Upper lobe of left lung (tissue), 6 donors: ENCODE results near the gene PLEKHG4. TPM values are rescaled to one million over a fixed set of nuclear protein-coding genes. Genes with fewer than 3 reads are reported as not detected.

ENCODE experiments used
- ATAC-seq, 2 donors: fragments of 200-7000 bp; cut with Tn5 transposase; one replicate each; pipeline ENCODE4 v1.9.1; 2022; ENCODE audit warnings: mild to moderate bottlenecking in 2 of 2, moderate library complexity in 2 of 2; ENCODE audit not compliant: low FRiP score in 2 of 2
- DNase-seq, 2 donors: peaks; one replicate each; pipeline ENCODE4 v3.0.0-alpha.2; 2019 to 2020
- H3K27ac ChIP-seq, 4 donors: fragments of 200-600 bp; sonication (generic); one replicate each; pipeline ENCODE4 v1.5.1; 2016 to 2019
- H3K27me3 ChIP-seq, 4 donors: fragments of 200-600 bp; sonication (generic); one replicate each; pipeline ENCODE4 v1.5.1; 2017 to 2019
- H3K36me3 ChIP-seq, 4 donors: fragments of 200-600 bp; sonication (generic); one replicate each; pipeline ENCODE4 v1.5.1; 2016 to 2019
- H3K4me1 ChIP-seq, 4 donors: fragments of 200-600 bp; sonication (generic); one replicate each; pipeline ENCODE4 v1.5.1; 2018 to 2019
- H3K4me3 ChIP-seq, 4 donors: fragments of 200-600 bp; sonication (generic); one replicate each; pipeline ENCODE4 v1.5.1; 2017 to 2019; ENCODE audit warnings: mild to moderate bottlenecking in 2 of 4, moderate library complexity in 1 of 4
- H3K9me3 ChIP-seq, 4 donors: fragments of 200-600 bp; sonication (generic); one replicate each; pipeline ENCODE4 v1.5.1; 2018 to 2019
- EP300 ChIP-seq, 4 donors: sonication (generic); formaldehyde crosslinking; IDR thresholded peaks; one replicate each; pipeline ENCODE4 v1.5.1; 2017; ENCODE audit warnings: antibody characterized with exemption in 4 of 4, control low read depth in 2 of 4
- POLR2A ChIP-seq, 4 donors: fragments of 450-650 bp; IDR thresholded peaks; one replicate each; pipeline ENCODE4 v1.5.1; 2016 to 2017; ENCODE audit warnings: antibody characterized with exemption in 4 of 4, mild to moderate bottlenecking in 2 of 4
- POLR2AphosphoS5 ChIP-seq, 2 donors: sonication (generic); formaldehyde crosslinking; IDR thresholded peaks; one replicate each; pipeline ENCODE4 v1.5.1; 2017; ENCODE audit warnings: antibody characterized with exemption in 2 of 2
- WGBS, 2 donors: methylation state at CpG; one replicate each; pipeline ENCODE4 v1.1.5; 2017 to 2018; 5-methylcytosine and 5-hydroxymethylcytosine counted together
- total RNA-seq, 6 donors: library from RNA; depleted of rRNA in 4 of 6; stranded (reverse); fragments of >200 nt in 4 of 6; gene quantifications; one replicate each; pipeline versions ENCODE4 v1.1.0 to v1.2.1, GENCODE V29; 2016 to 2021
- TF ChIP-seq, protein P1 (sequence below), 6 experiments: fragments of 450-650 bp in 4 of 6; fragments of 200-600 bp in 2 of 6; sonication (generic) in 2 of 6; IDR thresholded peaks; one replicate each; pipeline ENCODE4 v1.5.1; 2016 to 2019; ENCODE audit warnings: antibody characterized with exemption in 6 of 6
- donor health status: DM: no; HTN: no; CAD: no; lungs with moderate emphysema.
- donor health status: DM: no; HTN: yes; CAD: no; lungs with severe emphysema.

PLEKHG4 gene
- total RNA-seq, 6 donors from 2014 or later, result 13.4 to 39.8 (median 16.5) TPM

DNA sequence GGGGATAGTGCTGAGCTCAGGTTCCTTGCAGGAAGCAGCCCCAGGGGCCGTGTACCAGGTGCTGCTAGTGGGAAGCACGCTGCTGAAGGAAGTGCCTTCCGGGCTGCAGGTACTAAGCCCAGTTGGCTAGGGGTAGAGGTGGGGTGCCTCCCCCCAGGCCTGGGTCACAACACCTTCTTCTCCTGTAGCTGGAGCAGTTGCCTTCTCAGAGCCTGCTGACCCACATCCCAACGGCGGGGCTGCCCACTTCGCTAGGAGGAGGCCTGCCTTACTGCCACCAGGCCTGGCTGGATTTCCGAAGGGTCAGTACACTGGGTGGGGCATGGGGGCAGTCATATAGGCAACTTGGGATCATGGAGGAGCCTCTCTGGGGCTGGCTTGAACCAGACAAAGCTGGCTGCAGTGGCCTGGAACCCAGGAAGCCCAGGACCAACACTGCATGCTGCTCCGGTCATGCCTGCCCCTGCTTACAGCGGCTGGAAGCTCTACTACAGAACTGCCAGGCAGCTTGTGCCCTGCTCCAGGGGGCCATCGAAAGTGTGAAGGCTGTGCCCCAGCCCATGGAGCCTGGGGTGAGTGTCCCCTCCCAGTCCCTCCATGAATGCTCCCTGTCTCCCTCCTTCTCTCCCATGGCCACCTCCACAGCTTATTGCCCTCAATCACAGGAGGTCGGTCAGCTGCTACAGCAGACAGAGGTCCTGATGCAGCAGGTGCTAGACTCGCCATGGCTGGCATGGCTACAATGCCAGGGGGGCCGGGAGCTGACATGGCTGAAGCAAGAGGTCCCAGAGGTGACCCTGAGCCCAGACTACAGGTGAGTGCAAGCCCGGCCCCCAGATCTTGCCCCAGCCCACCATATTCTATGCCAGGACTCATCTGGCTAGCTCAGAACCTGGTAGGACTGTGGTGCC lies 2.5 kb downstream of the PLEKHG4 start:
- H3K9me3 ChIP-seq, result no peaks in the 10 kb centered on the region
- H3K4me1 ChIP-seq, result peaks cover 20 to 25% (median 23%) of the 10 kb centered on the region in 4 donors
- no peak for TF ChIP-seq POLR2AphosphoS5 (IDR thresholded peaks at IDR 0.05)
- TF ChIP-seq POLR2A (IDR thresholded peaks at IDR 0.05), result no peak
- TF ChIP-seq EP300 (IDR thresholded peaks at IDR 0.05), result no peak
- TF ChIP-seq, protein P1, sequence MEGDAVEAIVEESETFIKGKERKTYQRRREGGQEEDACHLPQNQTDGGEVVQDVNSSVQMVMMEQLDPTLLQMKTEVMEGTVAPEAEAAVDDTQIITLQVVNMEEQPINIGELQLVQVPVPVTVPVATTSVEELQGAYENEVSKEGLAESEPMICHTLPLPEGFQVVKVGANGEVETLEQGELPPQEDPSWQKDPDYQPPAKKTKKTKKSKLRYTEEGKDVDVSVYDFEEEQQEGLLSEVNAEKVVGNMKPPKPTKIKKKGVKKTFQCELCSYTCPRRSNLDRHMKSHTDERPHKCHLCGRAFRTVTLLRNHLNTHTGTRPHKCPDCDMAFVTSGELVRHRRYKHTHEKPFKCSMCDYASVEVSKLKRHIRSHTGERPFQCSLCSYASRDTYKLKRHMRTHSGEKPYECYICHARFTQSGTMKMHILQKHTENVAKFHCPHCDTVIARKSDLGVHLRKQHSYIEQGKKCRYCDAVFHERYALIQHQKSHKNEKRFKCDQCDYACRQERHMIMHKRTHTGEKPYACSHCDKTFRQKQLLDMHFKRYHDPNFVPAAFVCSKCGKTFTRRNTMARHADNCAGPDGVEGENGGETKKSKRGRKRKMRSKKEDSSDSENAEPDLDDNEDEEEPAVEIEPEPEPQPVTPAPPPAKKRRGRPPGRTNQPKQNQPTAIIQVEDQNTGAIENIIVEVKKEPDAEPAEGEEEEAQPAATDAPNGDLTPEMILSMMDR (IDR thresholded peaks at IDR 0.05), result no peak
- no peak overlapping the region for H3K27ac ChIP-seq
- 89 to 100% methylated on average over 3 to 8 of the region's 14 CpGs for WGBS, 2 donors
- ATAC-seq (no peak), DNase-seq (no peak)
- H3K27me3 ChIP-seq, result no peaks in the 10 kb centered on the region
- no peaks in the 10 kb centered on the region for H3K36me3 ChIP-seq
- H3K4me3 ChIP-seq, result no peak overlapping the region

DNA sequence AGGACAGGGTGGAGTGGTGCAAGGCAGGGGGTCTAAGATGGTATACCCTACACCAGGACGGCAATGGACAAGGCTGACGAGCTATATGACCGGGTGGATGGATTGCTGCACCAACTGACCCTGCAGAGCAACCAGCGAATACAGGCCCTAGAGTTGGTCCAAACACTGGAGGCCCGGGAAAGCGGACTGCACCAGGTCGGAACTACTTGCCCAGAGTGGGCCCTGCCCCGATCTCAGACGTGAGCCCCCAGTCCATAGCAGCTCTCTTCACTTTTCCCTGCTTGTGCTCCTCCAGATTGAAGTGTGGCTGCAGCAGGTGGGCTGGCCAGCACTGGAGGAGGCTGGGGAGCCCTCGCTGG lies 3.1 kb downstream of the PLEKHG4 start:
- H3K36me3 ChIP-seq, result no peaks in the 10 kb centered on the region
- WGBS, 2 donors, result 93 to 97% methylated on average over 7 to 10 of the region's 10 CpGs
- no peak for TF ChIP-seq POLR2A (IDR thresholded peaks at IDR 0.05)
- TF ChIP-seq POLR2AphosphoS5 (IDR thresholded peaks at IDR 0.05), result no peak
- TF ChIP-seq EP300 (IDR thresholded peaks at IDR 0.05), result no peak
- TF ChIP-seq, protein P1 (IDR thresholded peaks at IDR 0.05), result no peak
- H3K4me1 ChIP-seq, result peaks cover 19 to 23% (median 21%) of the 10 kb centered on the region in 4 donors
- H3K4me3 ChIP-seq, result no peak overlapping the region
- DNase-seq (no peak), ATAC-seq (no peak)
- no peaks in the 10 kb centered on the region for H3K9me3 ChIP-seq
- no peak overlapping the region for H3K27ac ChIP-seq
- H3K27me3 ChIP-seq, result no peaks in the 10 kb centered on the region

DNA sequence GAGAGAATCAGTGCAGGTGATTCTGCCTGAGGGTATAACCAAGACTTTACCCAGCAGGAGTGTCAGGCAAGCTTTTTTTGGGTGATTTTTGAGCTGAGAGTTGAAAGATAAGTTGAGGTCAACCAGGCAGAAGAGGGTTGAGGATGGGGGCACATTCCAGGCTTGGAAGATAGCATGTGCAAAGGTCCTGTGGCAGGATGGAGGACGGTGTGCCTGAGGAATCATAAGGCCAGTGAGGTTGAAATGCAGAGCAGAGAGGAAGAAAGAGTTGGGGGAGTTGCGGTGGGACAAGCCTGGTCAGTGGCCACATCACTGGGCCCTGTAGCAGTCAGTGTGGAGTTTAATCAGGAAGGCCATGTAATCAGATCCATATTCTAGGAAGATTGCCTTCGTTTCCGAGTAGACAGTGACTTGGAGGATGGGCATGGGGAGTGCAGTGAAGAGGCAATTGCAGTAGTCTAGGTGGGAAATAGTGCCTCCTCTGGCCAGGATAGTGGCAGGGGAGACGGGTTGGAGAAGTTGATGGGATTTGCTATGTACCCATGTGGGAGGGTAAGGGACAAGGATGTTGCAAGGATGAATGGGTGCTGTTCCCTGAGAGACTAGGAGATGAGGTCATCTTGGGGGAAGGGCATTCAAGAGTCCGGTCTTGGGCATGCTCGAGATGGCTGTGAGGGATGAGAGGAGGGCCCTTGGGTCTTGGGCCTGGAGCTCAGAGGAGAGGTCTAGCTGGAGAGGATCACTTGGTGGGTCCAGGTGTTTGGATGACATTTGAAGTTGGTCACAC lies 3.9 kb downstream of the PLEKHG4 start:
- Histone ChIP-seq H3K36me3 (no peaks in the 10 kb centered on the region), H3K4me3 (no peak overlapping the region), H3K9me3 (no peaks in the 10 kb centered on the region), H3K4me1 (peaks cover 11 to 15% (median 13%) of the 10 kb centered on the region in 4 donors), H3K27me3 (no peaks in the 10 kb centered on the region), H3K27ac (no peak overlapping the region)
- DNase-seq, result no peak
- ATAC-seq, result no peak
- 85 to 86% methylated on average over 7 of the region's 7 CpGs for WGBS, 2 donors
- TF ChIP-seq POLR2A (IDR thresholded peaks at IDR 0.05) (no peak), EP300 (IDR thresholded peaks at IDR 0.05) (no peak), POLR2AphosphoS5 (IDR thresholded peaks at IDR 0.05) (no peak)
- TF ChIP-seq, protein P1 (IDR thresholded peaks at IDR 0.05), result no peak

DNA sequence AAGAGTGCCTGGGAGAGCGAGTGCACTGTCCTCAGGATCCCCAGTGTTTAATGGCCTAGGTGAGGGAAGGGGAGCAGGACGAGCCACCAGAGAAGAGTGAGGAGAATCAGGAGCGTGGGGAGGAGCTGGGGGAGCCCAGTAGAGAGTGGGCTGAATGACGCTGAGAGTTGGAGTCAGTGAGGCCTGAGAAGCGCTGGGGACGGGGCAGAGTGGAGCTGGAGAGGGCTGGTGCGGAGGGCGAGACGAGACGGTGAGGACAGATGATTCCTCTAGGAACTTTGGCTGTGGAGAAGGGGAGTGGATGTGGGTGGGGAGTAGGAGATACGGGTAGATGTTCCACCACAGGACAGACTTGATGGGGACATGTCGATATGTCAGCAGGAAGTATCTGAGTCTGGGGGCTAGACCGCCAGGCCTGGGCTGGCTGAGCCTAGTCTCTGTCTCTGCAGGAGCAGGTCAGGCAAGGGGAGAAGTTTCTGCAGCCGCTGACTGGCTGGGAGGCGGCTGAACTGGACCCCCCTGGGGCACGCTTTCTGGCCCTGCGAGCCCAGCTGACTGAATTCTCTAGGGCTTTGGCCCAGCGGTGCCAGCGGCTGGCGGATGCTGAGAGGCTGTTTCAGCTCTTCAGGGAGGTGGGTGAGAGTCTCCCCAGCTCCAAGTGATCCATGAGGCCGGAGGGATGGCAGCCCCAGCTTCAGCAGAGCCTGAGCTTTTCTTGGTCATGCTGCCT lies 4.7 kb downstream of the PLEKHG4 start:
- peak in 1 of 2 donors; percentile 77 for DNase-seq
- H3K27me3 ChIP-seq, result no peaks in the 10 kb centered on the region
- H3K4me3 ChIP-seq, result no peak overlapping the region
- no peaks in the 10 kb centered on the region for H3K36me3 ChIP-seq
- no peak for TF ChIP-seq POLR2A (IDR thresholded peaks at IDR 0.05)
- TF ChIP-seq POLR2AphosphoS5 (IDR thresholded peaks at IDR 0.05), result no peak
- TF ChIP-seq EP300 (IDR thresholded peaks at IDR 0.05), result no peak
- TF ChIP-seq, protein P1 (IDR thresholded peaks at IDR 0.05), result no peak
- H3K9me3 ChIP-seq, result no peaks in the 10 kb centered on the region
- peaks cover 6 to 8% (median 7%) of the 10 kb centered on the region in 4 donors for H3K4me1 ChIP-seq
- ATAC-seq, result no peak
- WGBS, 2 donors, result 91 to 96% methylated on average over 13 to 21 of the region's 21 CpGs
- H3K27ac ChIP-seq, result no peak overlapping the region
